GM21723 (cell line): Measurements from ENCODE around the gene IL1B.

Experiments used
- ATAC-seq: cut with Tn5 transposase; IDR thresholded peaks from one replicate; pipeline ENCODE4 v1.9.1; 2021; ENCODE audit warnings: mild to moderate bottlenecking, moderate library complexity; ENCODE audit not compliant: unreplicated experiment

Gene IL1B

DNA sequence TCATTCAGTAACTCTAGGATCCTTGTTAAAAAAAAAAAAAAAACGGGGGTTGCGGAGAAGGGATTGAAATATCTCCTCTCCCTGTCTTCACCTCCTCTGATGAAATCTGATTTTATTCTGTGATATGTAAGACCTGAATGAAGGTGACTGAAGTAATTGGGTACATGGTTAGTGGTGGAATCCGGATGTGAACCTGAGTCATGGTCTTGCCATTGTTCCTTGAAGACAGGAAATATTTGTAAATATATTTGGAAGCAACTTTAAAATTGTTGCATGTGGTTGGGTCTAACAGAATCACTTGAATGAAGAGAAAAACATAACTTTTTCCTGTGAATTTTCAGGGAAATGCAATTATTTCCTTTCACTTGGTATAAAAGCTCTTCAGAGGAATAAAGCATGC, 49.3 kb downstream of the IL1B start:
- ATAC-seq, result no peak

DNA sequence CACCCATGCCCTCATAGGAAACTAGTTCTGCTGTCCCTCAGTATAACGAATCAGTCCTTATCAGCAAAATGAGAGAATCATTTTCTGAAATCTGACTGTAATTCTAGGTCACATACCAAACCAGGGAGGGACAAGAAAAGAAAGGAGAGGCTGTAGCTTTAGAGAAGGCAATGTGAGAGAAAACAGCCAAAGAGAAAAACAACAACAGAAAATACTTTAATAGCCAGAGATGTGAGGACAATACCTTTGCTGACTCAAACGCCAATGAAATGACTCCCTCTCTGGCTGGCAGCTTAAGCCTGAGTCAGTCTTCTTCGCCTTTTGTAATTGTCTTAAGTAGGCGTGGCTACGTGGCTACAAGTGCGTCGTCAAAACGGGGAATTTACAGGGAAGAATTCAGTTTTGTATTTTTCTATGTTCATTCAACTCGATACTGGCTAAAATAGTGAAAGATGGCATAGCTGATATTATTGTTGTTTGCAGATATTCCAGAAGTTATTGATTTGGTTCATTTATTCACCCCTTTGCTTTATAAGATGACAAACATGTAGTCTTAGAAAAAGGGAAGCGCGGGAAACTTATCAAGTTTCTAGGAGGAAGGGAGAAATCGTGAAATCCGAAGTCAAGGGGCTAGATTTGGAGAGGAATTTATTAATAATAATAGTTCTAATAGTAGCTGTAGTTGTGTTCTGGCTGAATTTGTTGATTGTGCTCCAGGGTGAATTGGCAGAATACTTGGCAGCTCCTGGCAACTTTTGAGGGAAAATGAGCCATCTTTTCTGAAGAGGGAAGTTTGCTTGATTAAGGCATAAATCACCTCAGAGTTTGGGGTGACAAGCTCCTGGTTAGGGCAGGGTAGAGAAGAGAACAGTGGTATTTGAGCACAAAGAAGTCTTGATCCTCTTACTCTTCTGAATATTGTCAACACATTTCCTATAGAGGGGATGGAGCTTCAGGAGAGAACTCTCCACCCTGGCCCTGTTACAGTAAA, 52.1 kb downstream of the IL1B start, which contains the start of gene IL1A:
IL1A (minus strand) TSS at position 295 of the 991 bp plus-strand sequence. CDS start 723 bp downstream, outside the sequence.
- ATAC-seq, result no peak

GRCh38 chr2:112783187-112783714, 53.3 kb downstream of the IL1B start:
- no peak for ATAC-seq

DNA sequence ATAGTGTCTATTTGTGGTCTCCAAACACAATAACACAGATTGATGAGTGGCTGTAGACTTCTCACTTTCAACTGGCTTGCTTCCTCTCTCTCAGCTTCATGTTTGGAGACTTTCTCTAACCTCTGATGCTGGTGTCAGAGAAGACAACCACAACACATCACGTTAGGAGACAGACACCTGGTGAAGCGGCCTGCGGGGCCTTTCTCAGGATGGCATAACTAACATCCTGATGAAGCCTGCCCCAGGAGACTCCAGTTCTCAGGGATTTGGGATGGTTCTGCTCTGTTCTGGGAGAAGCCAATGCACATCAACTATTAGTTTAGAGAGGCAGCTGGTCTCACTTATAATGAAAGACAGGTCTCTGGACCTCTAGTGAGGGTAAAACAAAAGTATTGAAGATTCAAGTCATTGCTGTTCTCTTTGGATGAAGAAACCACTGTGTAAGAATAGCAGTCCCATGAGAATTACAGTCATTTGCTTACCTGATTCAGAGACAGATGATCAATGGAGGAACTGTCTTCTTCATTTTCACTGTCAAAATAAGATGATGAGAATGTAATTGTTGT, 54.3 kb downstream of the IL1B start:
- peak; percentile 83 for ATAC-seq
